PC-3 (cell line): Measurements from ENCODE around the gene PCDH9.

ENCODE experiments used
- CTCF ChIP-seq: fragments of 300-600 bp; sonication (generic); conservative IDR thresholded peaks from 2 replicates; pipeline ENCODE4 v1.5.1; 2017; ENCODE audit warnings: antibody characterized with exemption, low read depth, mild to moderate bottlenecking, low read length
- EZH2 ChIP-seq: fragments of 300-600 bp; sonication (generic); IDR thresholded peaks from one replicate; pipeline ENCODE4 v1.6.1; 2017; ENCODE audit warnings: antibody characterized with exemption, mild to moderate bottlenecking, low read length; ENCODE audit not compliant: unreplicated experiment
- EZH2phosphoT487 ChIP-seq: fragments of 300-600 bp; sonication (generic); IDR thresholded peaks from 2 replicates; pipeline ENCODE4 v1.6.1; 2018; ENCODE audit warnings: mild to moderate bottlenecking, antibody characterized with exemption, low read length, borderline replicate concordance

GRCh38 chr13:66477816-66478215, 752.3 kb downstream of the PCDH9 start:
- no peak for TF ChIP-seq CTCF
- TF ChIP-seq EZH2: no peak
- TF ChIP-seq EZH2phosphoT487: no peak
